Nephron progenitor cell (in vitro differentiated cells): Measurements from ENCODE around the gene ERP29.

Experiments used
- DNase-seq: peaks from one replicate; pipeline ENCODE4 v3.0.0; 2021
- H3K27ac Mint-ChIP-seq: 2 replicates; pipeline ENCODE4 v1.8.0; 2021; ENCODE audit warnings: mild to moderate bottlenecking, moderate library complexity, mixed read lengths
- H3K27me3 Mint-ChIP-seq: 2 replicates; pipeline ENCODE4 v1.8.0; 2021; ENCODE audit warnings: mild to moderate bottlenecking, low read depth, mixed read lengths; ENCODE audit not compliant: poor library complexity
- H3K36me3 Mint-ChIP-seq: 2 replicates; pipeline ENCODE4 v1.8.0; 2021; ENCODE audit warnings: low read depth, mixed read lengths
- H3K4me1 Mint-ChIP-seq: 2 replicates; pipeline ENCODE4 v1.8.0; 2021; ENCODE audit warnings: mixed read lengths
- H3K4me3 Mint-ChIP-seq: 2 replicates; pipeline ENCODE4 v1.8.0; 2021; ENCODE audit warnings: mild to moderate bottlenecking, moderate library complexity, mixed read lengths
- H3K9me3 Mint-ChIP-seq: 2 replicates; pipeline ENCODE4 v1.8.0; 2021; ENCODE audit warnings: mild to moderate bottlenecking, moderate library complexity, mixed read lengths
- CTCF ChIP-seq: fragments of 200-600 bp; sonication (generic); IDR thresholded peaks from 2 replicates; pipeline ENCODE4 v1.5.0; 2021; ENCODE audit warnings: antibody characterized with exemption

ERP29 gene

GRCh38 chr12:112046003-112046402, 32.8 kb downstream of the ERP29 start:
- Mint-ChIP-seq H3K4me1 (no peaks in the 10 kb centered on the region), H3K27ac (peak overlapping the region; percentile 33), H3K27me3 (no peaks in the 10 kb centered on the region), H3K9me3 (no peaks in the 10 kb centered on the region), H3K36me3 (peaks cover 58% of the 10 kb centered on the region), H3K4me3 (no peak overlapping the region)
- TF ChIP-seq CTCF, result no peak
- DNase-seq, result no peak

GRCh38 chr12:112049351-112049750, 36.1 kb downstream of the ERP29 start:
- Mint-ChIP-seq H3K36me3 (peaks cover 71% of the 10 kb centered on the region), H3K27me3 (no peaks in the 10 kb centered on the region), H3K4me1 (peaks cover 6% of the 10 kb centered on the region), H3K9me3 (no peaks in the 10 kb centered on the region), H3K27ac (no peak overlapping the region), H3K4me3 (no peak overlapping the region)
- DNase-seq, result no peak
- no peak for TF ChIP-seq CTCF

GRCh38 chr12:112061137-112061536, 47.9 kb downstream of the ERP29 start:
- Mint-ChIP-seq H3K36me3 (peaks cover 57% of the 10 kb centered on the region), H3K9me3 (no peaks in the 10 kb centered on the region), H3K27ac (peak overlapping the region; percentile 48), H3K27me3 (no peaks in the 10 kb centered on the region), H3K4me3 (no peak overlapping the region), H3K4me1 (no peaks in the 10 kb centered on the region)
- no peak for DNase-seq
- TF ChIP-seq CTCF, result no peak

GRCh38 chr12:112063273-112063672, 50.0 kb downstream of the ERP29 start:
- H3K4me3 Mint-ChIP-seq, result no peak overlapping the region
- H3K27ac Mint-ChIP-seq, result no peak overlapping the region
- no peak for DNase-seq
- H3K36me3 Mint-ChIP-seq, result peaks cover 61% of the 10 kb centered on the region
- no peaks in the 10 kb centered on the region for H3K4me1 Mint-ChIP-seq
- H3K27me3 Mint-ChIP-seq, result no peaks in the 10 kb centered on the region
- no peaks in the 10 kb centered on the region for H3K9me3 Mint-ChIP-seq
- no peak for TF ChIP-seq CTCF

- Mint-ChIP-seq H3K27ac (peak overlapping the region; percentile 3), H3K27me3 (no peaks in the 10 kb centered on the region), H3K36me3 (peaks cover 69% of the 10 kb centered on the region), H3K4me1 (no peaks in the 10 kb centered on the region), H3K4me3 (no peak overlapping the region), H3K9me3 (no peaks in the 10 kb centered on the region)
- TF ChIP-seq CTCF, result no peak
- DNase-seq, result no peak
These were observed 53.3 kb downstream of the ERP29 start for GRCh38 chr12:112066566-112066965.
